ENCODE data around the gene TIMP3. TPM values are rescaled to one million over a fixed set of nuclear protein-coding genes. Genes with fewer than 3 reads are reported as not detected.

Gene TIMP3
- polyA plus RNA-seq, 1 donor (not counting 4 experiments of a cell fraction or from before 2014, with no cell fraction given), result 34.3 TPM

DNA sequence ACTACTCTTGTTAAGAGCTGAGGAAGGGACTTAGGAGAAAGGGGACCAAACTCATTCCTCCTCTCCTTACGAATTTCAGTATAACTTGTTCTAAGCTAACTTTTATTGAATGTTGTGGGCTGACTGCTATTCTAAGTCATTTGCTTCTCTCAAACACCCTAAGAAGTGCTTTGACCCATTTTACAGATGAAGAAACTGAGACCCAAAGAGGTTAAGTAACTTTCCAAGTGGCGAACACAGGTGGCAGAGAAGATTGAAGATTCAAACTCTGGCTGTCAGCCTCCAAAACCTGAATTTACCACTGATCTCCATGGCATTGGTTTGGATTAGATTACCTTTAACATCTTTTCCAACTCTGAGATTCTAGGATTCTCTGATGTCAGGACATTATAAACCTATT is 52.2 kb downstream of the TIMP3 start:
- peaks cover 3% of the 10 kb centered on the region for H3K4me1 ChIP-seq (ENCODE audit: control insufficient read depth, extremely low read depth, insufficient read depth, low read length)
- H3K36me3 ChIP-seq (ENCODE audit: control insufficient read depth in 2 of 2, extremely low read depth in 1 of 2, insufficient read depth in 2 of 2, low read length in 2 of 2), result peaks cover 7 to 16% of the 10 kb centered on the region in 2 experiments
- no peaks in the 10 kb centered on the region for H4K20me1 ChIP-seq (ENCODE audit: control insufficient read depth, extremely low read depth, insufficient read depth, low read length)
- no peak overlapping the region for H3K9ac ChIP-seq (ENCODE audit: control insufficient read depth, extremely low read depth, insufficient read depth, low read length)
- TF ChIP-seq, protein P1, sequence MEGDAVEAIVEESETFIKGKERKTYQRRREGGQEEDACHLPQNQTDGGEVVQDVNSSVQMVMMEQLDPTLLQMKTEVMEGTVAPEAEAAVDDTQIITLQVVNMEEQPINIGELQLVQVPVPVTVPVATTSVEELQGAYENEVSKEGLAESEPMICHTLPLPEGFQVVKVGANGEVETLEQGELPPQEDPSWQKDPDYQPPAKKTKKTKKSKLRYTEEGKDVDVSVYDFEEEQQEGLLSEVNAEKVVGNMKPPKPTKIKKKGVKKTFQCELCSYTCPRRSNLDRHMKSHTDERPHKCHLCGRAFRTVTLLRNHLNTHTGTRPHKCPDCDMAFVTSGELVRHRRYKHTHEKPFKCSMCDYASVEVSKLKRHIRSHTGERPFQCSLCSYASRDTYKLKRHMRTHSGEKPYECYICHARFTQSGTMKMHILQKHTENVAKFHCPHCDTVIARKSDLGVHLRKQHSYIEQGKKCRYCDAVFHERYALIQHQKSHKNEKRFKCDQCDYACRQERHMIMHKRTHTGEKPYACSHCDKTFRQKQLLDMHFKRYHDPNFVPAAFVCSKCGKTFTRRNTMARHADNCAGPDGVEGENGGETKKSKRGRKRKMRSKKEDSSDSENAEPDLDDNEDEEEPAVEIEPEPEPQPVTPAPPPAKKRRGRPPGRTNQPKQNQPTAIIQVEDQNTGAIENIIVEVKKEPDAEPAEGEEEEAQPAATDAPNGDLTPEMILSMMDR (optimal IDR thresholded peaks at IDR 0.05 in 1 of 3, IDR thresholded peaks at IDR 0.05 in 1 of 3, conservative IDR thresholded peaks at IDR 0.05 in 1 of 3; ENCODE audit: extremely low read depth in 1 of 3, insufficient read depth in 2 of 3, low read length in 3 of 3), result no peak
- no peak for TF ChIP-seq EZH2 (IDR thresholded peaks at IDR 0.05; ENCODE audit: low read length)
- no peak overlapping the region for H3K4me2 ChIP-seq (ENCODE audit: control insufficient read depth, extremely low read depth, insufficient read depth, low read depth, low read length)
- FAIRE-seq (no peak), DNase-seq (ENCODE audit: low read depth, low spot score) (no peak)
- H3K9me3 ChIP-seq (ENCODE audit: control insufficient read depth, low read depth, low read length), result no peaks in the 10 kb centered on the region
- no peaks in the 10 kb centered on the region for H3K27me3 ChIP-seq (ENCODE audit: control insufficient read depth, extremely low read depth, insufficient read depth, low read length)
- no peaks in the 10 kb centered on the region for H3K79me2 ChIP-seq (ENCODE audit: control insufficient read depth, insufficient read depth, low read length)
- no peak overlapping the region for H3K4me3 ChIP-seq (ENCODE audit: control insufficient read depth in 2 of 3, extremely low read depth in 1 of 3, insufficient read depth in 2 of 3, low read depth in 1 of 3, low read length in 3 of 3)
- H2AFZ ChIP-seq (ENCODE audit: control insufficient read depth, low read length), result no peak overlapping the region
- no peak overlapping the region for H3K27ac ChIP-seq (ENCODE audit: control insufficient read depth, insufficient read depth, low read length)
- dilution Hi-C loops (cut with MboI; ENCODE audit: extremely low pct_ligation_motif_present, low sequenced_read_pairs), result no loop called here
- H3K9me1 ChIP-seq (ENCODE audit: control insufficient read depth, extremely low read depth, insufficient read depth, low read length), result no peaks in the 10 kb centered on the region

DNA sequence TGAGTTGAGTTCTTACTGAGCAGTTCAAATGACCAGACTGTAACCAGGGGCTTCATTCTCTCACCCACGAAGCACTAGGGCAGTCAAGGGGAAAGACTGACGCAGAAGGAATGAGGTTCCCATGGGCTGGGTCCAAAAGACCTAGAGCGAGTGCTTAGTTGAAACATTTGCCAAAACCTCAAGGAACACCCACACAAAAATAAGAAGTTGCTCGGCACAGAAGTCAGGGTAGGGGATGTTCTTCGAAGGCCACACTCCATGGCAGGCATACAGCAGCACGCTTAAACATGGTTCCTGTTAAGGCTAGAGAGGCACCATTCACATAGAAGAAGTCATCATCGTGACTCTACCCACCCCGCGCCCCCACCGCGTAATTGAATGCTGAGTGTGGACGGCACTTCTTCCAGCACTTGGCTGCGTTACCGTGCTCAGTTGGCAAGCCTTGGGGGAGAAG is 52.9 kb downstream of the TIMP3 start:
- Histone ChIP-seq H3K27ac (ENCODE audit: control insufficient read depth, insufficient read depth, low read length) (no peak overlapping the region), H3K9ac (ENCODE audit: control insufficient read depth, extremely low read depth, insufficient read depth, low read length) (no peak overlapping the region), H4K20me1 (ENCODE audit: control insufficient read depth, extremely low read depth, insufficient read depth, low read length) (no peaks in the 10 kb centered on the region), H3K4me3 (ENCODE audit: control insufficient read depth in 2 of 3, extremely low read depth in 1 of 3, insufficient read depth in 2 of 3, low read depth in 1 of 3, low read length in 3 of 3) (no peak overlapping the region), H3K4me1 (ENCODE audit: control insufficient read depth, extremely low read depth, insufficient read depth, low read length) (peaks cover 3% of the 10 kb centered on the region), H3K4me2 (ENCODE audit: control insufficient read depth, extremely low read depth, insufficient read depth, low read depth, low read length) (no peak overlapping the region), H3K36me3 (ENCODE audit: control insufficient read depth in 2 of 2, extremely low read depth in 1 of 2, insufficient read depth in 2 of 2, low read length in 2 of 2) (peaks cover 7 to 16% of the 10 kb centered on the region in 2 experiments), H2AFZ (ENCODE audit: control insufficient read depth, low read length) (no peak overlapping the region), H3K9me3 (ENCODE audit: control insufficient read depth, low read depth, low read length) (no peaks in the 10 kb centered on the region), H3K9me1 (ENCODE audit: control insufficient read depth, extremely low read depth, insufficient read depth, low read length) (no peaks in the 10 kb centered on the region), H3K79me2 (ENCODE audit: control insufficient read depth, insufficient read depth, low read length) (no peaks in the 10 kb centered on the region), H3K27me3 (ENCODE audit: control insufficient read depth, extremely low read depth, insufficient read depth, low read length) (no peaks in the 10 kb centered on the region)
- no peak for TF ChIP-seq EZH2 (IDR thresholded peaks at IDR 0.05; ENCODE audit: low read length)
- TF ChIP-seq, protein P1 (optimal IDR thresholded peaks at IDR 0.05 in 1 of 3, IDR thresholded peaks at IDR 0.05 in 1 of 3, conservative IDR thresholded peaks at IDR 0.05 in 1 of 3; ENCODE audit: extremely low read depth in 1 of 3, insufficient read depth in 2 of 3, low read length in 3 of 3), result no peak
- DNase-seq (ENCODE audit: low read depth, low spot score) (no peak), FAIRE-seq (no peak)
- dilution Hi-C loops (cut with MboI; ENCODE audit: extremely low pct_ligation_motif_present, low sequenced_read_pairs), result no loop called here
